Measurements from ENCODE around the gene AZIN2.

AZIN2 gene

DNA sequence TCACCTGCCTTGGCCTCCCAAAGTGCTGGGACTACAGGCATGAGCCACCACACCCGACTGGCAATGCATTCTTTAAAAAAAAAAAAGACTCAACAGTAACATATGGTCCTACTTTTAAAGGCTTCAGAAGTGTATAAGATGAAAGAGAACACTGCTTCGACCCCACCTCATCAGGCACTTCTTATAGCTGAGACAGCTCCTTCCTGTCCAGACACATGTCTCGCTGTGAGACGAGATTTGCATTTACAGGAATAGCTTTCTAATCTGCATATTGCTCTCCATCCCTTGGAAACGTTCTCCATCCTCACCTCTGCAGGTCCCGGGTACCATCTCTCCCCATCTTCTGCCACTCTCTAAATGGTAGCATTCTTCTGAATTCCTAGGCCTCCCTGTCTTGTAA is 6.7 kb downstream of the AZIN2 start:
- no peaks in the 10 kb centered on the region for H3K4me1 ChIP-seq (ENCODE audit: control insufficient read depth, insufficient read depth, low read length)
- H3K9ac ChIP-seq (ENCODE audit: low read depth, low read length), result no peak overlapping the region
- no peak overlapping the region for H3K4me3 ChIP-seq (ENCODE audit: low read depth, low read length)
- H3K36me3 ChIP-seq (ENCODE audit: control insufficient read depth, insufficient read depth, low read length), result no peaks in the 10 kb centered on the region
- peaks cover 32% of the 10 kb centered on the region for H3K27me3 ChIP-seq (ENCODE audit: control insufficient read depth, insufficient read depth, low read length)
- H3K9me3 ChIP-seq (ENCODE audit: control insufficient read depth, insufficient read depth, low read length), result no peaks in the 10 kb centered on the region

DNA sequence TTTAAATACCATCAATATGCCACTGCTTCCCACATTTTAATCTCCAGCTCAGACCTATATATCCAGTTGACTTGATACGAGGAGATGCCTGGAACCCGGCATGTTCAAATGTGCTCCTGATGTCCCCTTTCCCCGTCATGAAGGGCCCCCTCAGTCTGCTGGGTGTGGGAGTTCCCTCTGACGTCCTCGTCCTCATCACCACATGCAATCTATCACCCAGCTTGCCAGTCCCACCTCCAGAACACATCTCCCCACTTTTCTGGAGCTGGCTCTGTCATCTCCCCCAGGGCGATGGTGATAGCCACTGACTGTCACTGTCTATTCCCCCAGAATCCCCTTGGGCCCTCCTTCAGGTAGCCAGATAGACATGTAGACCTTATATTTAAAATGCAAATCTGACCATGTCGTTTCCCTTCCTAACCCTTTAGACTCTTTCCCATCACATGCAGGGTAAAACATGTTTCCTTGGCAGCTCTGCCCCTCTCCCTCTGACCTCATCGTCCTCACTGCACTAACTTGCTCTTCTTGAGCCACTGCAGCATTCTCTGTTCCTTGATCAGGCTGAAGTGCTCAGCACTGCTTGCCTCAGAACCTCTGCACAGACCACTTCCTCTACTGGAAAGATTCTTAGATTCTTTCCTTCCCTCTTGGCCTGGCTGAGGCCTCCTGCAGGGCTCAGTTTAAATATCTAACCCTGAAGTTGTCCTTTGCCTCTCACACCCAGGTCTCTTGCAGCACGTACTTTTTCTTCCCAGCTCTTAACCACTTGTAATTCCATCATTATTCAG is 7.4 kb downstream of the AZIN2 start:
- H3K36me3 ChIP-seq (ENCODE audit: control insufficient read depth, insufficient read depth, low read length), result no peaks in the 10 kb centered on the region
- no peak overlapping the region for H3K4me3 ChIP-seq (ENCODE audit: low read depth, low read length)

DNA sequence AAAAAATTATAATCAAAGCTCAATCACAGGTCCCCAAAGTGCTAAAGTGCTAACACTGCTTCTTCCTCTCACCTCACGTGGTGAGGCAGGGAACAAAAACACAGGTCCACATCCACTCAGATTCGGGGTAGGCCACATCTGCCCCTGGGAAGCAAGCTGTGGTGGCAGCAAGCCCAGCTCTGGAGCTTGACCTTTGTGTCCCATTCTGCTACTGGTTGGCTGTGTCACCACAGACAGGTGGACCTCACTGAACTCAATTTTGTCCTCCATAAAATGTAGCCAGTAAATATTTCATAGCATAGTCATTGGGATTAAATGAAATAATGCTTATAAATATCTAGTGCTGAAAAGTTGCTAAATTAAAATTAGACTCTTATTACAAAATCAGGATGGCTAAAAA is 8.5 kb downstream of the AZIN2 start:
- no peaks in the 10 kb centered on the region for H3K36me3 ChIP-seq (ENCODE audit: control insufficient read depth, insufficient read depth, low read length)
- H3K4me3 ChIP-seq (ENCODE audit: low read depth, low read length), result no peak overlapping the region
- H3K27me3 ChIP-seq (ENCODE audit: control insufficient read depth, insufficient read depth, low read length), result peaks cover 16% of the 10 kb centered on the region
- no peaks in the 10 kb centered on the region for H3K4me1 ChIP-seq (ENCODE audit: control insufficient read depth, insufficient read depth, low read length)
- no peak overlapping the region for H3K9ac ChIP-seq (ENCODE audit: low read depth, low read length)
- no peaks in the 10 kb centered on the region for H3K9me3 ChIP-seq (ENCODE audit: control insufficient read depth, insufficient read depth, low read length)

More for the DNA sequence above, 7.4 kb downstream of the AZIN2 start:
- no peaks in the 10 kb centered on the region for H3K9me3 ChIP-seq (ENCODE audit: control insufficient read depth, insufficient read depth, low read length)
- peaks cover 26% of the 10 kb centered on the region for H3K27me3 ChIP-seq (ENCODE audit: control insufficient read depth, insufficient read depth, low read length)
- H3K9ac ChIP-seq (ENCODE audit: low read depth, low read length), result no peak overlapping the region
- H3K4me1 ChIP-seq (ENCODE audit: control insufficient read depth, insufficient read depth, low read length), result no peaks in the 10 kb centered on the region

DNA sequence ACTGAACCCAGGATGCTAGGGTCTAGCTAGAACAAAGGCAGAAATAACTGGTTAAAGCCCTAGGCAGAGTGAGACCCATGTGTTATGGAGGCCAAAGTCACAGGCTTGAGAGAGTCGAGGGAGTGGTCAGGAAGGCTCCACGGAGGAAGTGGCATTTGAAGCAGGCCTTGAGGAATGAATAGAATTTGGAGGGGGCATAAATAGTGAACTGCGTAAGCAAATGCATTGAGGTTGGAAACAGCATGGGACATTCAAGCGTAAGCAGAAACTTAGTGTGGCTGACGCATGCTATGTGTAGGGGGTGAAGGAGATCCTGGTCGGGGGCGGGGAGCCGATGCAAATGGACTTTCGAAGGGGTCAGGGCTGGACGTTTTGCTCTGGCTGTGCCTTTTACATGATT is 11.5 kb downstream of the AZIN2 start:
- Histone ChIP-seq H3K36me3 (ENCODE audit: control insufficient read depth, insufficient read depth, low read length) (no peaks in the 10 kb centered on the region), H3K9ac (ENCODE audit: low read depth, low read length) (no peak overlapping the region), H3K4me3 (ENCODE audit: low read depth, low read length) (no peak overlapping the region), H3K4me1 (ENCODE audit: control insufficient read depth, insufficient read depth, low read length) (no peaks in the 10 kb centered on the region), H3K27me3 (ENCODE audit: control insufficient read depth, insufficient read depth, low read length) (no peaks in the 10 kb centered on the region), H3K9me3 (ENCODE audit: control insufficient read depth, insufficient read depth, low read length) (no peaks in the 10 kb centered on the region)

DNA sequence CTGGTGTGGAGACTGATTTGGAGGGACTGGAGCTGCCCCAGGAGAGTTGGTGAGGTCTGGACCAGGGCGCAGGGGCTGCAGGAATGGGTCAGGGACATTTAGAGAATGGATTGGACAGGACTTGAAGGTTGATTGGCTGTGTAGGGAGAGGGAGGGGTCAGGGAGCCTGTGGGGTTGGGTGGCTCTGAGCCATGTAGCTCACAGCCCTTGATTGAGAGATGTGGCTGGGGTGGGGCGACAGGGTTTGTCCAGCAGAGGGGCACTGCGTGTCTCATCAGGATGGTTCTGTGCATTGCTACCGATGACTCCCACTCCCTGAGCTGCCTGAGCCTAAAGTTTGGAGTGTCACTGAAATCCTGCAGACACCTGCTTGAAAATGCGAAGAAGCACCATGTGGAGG is 12.1 kb downstream of the AZIN2 start:
- Histone ChIP-seq H3K4me1 (ENCODE audit: control insufficient read depth, insufficient read depth, low read length) (no peaks in the 10 kb centered on the region), H3K4me3 (ENCODE audit: low read depth, low read length) (no peak overlapping the region), H3K9ac (ENCODE audit: low read depth, low read length) (no peak overlapping the region), H3K9me3 (ENCODE audit: control insufficient read depth, insufficient read depth, low read length) (no peaks in the 10 kb centered on the region), H3K36me3 (ENCODE audit: control insufficient read depth, insufficient read depth, low read length) (no peaks in the 10 kb centered on the region), H3K27me3 (ENCODE audit: control insufficient read depth, insufficient read depth, low read length) (no peaks in the 10 kb centered on the region)

DNA sequence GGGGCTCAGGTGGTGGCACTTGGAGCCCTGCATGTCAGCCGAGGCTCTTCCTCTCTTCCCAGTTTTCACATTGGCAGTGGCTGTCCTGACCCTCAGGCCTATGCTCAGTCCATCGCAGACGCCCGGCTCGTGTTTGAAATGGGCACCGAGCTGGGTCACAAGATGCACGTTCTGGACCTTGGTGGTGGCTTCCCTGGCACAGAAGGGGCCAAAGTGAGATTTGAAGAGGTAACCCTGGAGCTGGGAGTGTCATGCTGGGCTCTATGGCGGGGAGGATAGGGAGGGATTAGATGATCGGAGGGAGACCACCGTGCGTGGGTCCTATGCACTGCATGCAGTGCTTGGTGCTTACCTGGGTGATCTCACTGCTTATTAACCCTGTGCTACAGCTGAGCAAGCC is 13.5 kb downstream of the AZIN2 start:
- H3K27me3 ChIP-seq (ENCODE audit: control insufficient read depth, insufficient read depth, low read length), result no peaks in the 10 kb centered on the region
- H3K9ac ChIP-seq (ENCODE audit: low read depth, low read length), result no peak overlapping the region
- no peaks in the 10 kb centered on the region for H3K9me3 ChIP-seq (ENCODE audit: control insufficient read depth, insufficient read depth, low read length)

DNA sequence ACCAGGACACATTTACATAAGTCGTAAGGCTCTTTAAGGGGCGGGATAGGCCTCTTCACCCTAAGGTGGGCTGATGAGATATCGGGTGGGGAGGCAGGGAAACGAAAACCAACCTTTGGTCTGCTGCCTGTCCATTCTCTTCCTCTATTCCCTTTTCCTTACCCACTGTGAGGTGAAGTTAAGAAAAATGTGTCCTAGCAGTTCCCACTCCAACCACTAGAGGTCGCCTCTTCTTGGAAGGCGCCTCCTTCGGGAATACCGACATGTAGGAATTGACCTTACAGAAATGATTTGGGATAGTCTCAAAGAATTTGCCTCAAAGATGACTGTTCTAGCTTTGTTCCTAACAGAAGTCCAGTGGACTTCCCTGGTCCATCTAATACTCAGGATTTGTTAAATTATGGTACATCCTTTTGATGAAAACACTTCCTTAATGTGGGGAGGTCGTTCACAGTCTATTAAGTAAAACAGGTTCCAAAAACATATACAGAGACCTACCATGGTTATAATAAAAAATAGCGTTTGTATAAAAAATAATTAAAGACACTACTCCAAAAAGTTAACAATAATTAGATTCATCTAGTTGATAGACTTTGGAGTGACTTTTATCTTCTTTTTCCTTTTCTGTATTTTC is 14.1 kb downstream of the AZIN2 start:
- H3K9ac ChIP-seq (ENCODE audit: low read depth, low read length), result no peak overlapping the region
- H3K4me3 ChIP-seq (ENCODE audit: low read depth, low read length), result no peak overlapping the region
- no peaks in the 10 kb centered on the region for H3K27me3 ChIP-seq (ENCODE audit: control insufficient read depth, insufficient read depth, low read length)
- H3K36me3 ChIP-seq (ENCODE audit: control insufficient read depth, insufficient read depth, low read length), result no peaks in the 10 kb centered on the region
- no peaks in the 10 kb centered on the region for H3K9me3 ChIP-seq (ENCODE audit: control insufficient read depth, insufficient read depth, low read length)
- H3K4me1 ChIP-seq (ENCODE audit: control insufficient read depth, insufficient read depth, low read length), result no peaks in the 10 kb centered on the region

More for the DNA sequence above, 13.5 kb downstream of the AZIN2 start:
- Histone ChIP-seq H3K4me1 (ENCODE audit: control insufficient read depth, insufficient read depth, low read length) (no peaks in the 10 kb centered on the region), H3K4me3 (ENCODE audit: low read depth, low read length) (no peak overlapping the region), H3K36me3 (ENCODE audit: control insufficient read depth, insufficient read depth, low read length) (no peaks in the 10 kb centered on the region)

DNA sequence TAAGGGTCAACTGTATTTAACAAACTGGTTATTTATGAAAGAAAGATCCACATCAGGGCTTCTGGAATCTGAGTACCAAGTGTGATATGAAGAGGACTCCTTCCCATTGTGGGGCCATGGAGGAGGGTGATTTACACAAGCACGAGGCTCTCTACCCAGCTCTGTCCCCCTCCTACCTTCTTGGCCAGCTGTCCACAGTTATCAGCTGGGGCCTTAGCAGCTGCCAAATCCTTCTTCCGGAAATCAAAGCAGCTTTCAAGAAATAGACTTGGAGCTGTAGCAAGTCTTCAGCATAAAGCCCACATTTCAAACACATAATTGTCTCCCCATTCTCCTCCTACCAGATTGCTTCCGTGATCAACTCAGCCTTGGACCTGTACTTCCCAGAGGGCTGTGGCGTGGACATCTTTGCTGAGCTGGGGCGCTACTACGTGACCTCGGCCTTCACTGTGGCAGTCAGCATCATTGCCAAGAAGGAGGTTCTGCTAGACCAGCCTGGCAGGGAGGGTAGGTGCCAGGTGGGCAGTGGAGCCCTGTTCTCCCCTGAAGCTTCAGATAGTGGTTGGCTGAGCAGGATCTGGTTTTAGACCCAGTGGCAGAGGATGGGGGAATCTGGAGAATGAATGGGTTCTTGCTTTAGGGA is 15.5 kb downstream of the AZIN2 start:
- Histone ChIP-seq H3K4me1 (ENCODE audit: control insufficient read depth, insufficient read depth, low read length) (no peaks in the 10 kb centered on the region), H3K9ac (ENCODE audit: low read depth, low read length) (no peak overlapping the region), H3K9me3 (ENCODE audit: control insufficient read depth, insufficient read depth, low read length) (no peaks in the 10 kb centered on the region), H3K27me3 (ENCODE audit: control insufficient read depth, insufficient read depth, low read length) (no peaks in the 10 kb centered on the region), H3K4me3 (ENCODE audit: low read depth, low read length) (no peak overlapping the region), H3K36me3 (ENCODE audit: control insufficient read depth, insufficient read depth, low read length) (no peaks in the 10 kb centered on the region)

DNA sequence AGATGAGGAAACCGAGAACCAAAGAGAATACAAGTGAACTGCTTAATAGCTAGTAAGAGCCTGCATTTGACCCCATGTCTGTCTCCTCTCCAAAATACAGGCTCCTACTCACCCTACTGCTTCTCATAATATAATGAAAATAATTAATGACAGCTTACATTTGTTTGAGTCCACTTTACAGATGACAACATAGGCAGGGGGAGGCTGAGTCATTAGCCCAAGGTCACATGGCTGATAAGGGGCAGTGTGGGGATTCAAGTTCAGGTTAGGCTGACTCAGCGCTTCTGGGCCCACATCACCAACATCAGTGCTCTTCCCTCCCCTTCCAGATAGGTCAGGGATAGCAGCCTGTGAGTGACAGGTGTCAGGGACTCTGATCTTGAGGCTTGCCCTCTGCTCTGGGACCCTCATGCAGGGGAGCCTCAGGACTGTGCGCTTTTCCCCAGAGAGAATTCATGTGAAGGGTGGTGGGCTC is 16.2 kb downstream of the AZIN2 start:
- no peaks in the 10 kb centered on the region for H3K9me3 ChIP-seq (ENCODE audit: control insufficient read depth, insufficient read depth, low read length)
- no peaks in the 10 kb centered on the region for H3K4me1 ChIP-seq (ENCODE audit: control insufficient read depth, insufficient read depth, low read length)
- no peak overlapping the region for H3K4me3 ChIP-seq (ENCODE audit: low read depth, low read length)
- H3K36me3 ChIP-seq (ENCODE audit: control insufficient read depth, insufficient read depth, low read length), result no peaks in the 10 kb centered on the region
- H3K27me3 ChIP-seq (ENCODE audit: control insufficient read depth, insufficient read depth, low read length), result no peaks in the 10 kb centered on the region
- H3K9ac ChIP-seq (ENCODE audit: low read depth, low read length), result no peak overlapping the region

DNA sequence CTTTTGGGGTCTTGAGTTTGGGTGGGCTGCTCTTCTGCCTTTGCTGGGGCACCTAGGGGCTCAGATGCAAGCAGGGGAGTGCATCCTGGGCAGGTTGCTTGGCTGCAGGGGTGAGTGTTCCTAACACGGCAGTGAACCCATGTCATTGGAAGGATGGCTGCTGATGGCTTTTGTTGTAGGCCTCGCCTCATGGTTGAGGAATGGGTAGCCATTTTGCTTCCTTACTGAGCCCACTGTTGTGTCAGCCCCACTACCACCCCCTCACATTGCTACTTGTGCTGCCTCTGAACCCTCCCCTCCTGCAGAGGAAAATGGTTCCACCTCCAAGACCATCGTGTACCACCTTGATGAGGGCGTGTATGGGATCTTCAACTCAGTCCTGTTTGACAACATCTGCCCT is 16.8 kb downstream of the AZIN2 start:
- Histone ChIP-seq H3K4me1 (ENCODE audit: control insufficient read depth, insufficient read depth, low read length) (no peaks in the 10 kb centered on the region), H3K4me3 (ENCODE audit: low read depth, low read length) (no peak overlapping the region), H3K27me3 (ENCODE audit: control insufficient read depth, insufficient read depth, low read length) (no peaks in the 10 kb centered on the region), H3K9me3 (ENCODE audit: control insufficient read depth, insufficient read depth, low read length) (no peaks in the 10 kb centered on the region), H3K9ac (ENCODE audit: low read depth, low read length) (no peak overlapping the region), H3K36me3 (ENCODE audit: control insufficient read depth, insufficient read depth, low read length) (no peaks in the 10 kb centered on the region)

DNA sequence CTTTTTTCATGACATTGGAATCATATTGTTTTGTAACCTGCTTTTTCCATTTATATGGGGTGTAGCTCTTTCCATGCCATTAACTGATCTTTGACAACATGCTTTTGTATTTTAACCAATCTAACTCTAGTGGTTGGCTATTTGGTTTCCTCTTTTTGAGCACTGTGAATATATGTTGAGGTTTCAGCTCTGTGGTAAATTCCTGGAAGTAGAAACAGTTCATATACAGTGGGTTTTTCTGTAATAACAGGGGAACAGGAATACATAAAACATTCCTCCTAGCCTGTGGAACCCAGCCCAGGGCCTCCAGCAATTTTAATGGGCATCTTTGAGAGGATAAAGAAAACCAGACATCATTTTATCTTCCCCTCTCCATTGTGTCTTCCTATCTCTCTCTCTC is 17.4 kb downstream of the AZIN2 start:
- H3K27me3 ChIP-seq (ENCODE audit: control insufficient read depth, insufficient read depth, low read length), result no peaks in the 10 kb centered on the region
- H3K4me3 ChIP-seq (ENCODE audit: low read depth, low read length), result no peak overlapping the region
- no peaks in the 10 kb centered on the region for H3K9me3 ChIP-seq (ENCODE audit: control insufficient read depth, insufficient read depth, low read length)
- no peak overlapping the region for H3K9ac ChIP-seq (ENCODE audit: low read depth, low read length)
- H3K4me1 ChIP-seq (ENCODE audit: control insufficient read depth, insufficient read depth, low read length), result no peaks in the 10 kb centered on the region
- H3K36me3 ChIP-seq (ENCODE audit: control insufficient read depth, insufficient read depth, low read length), result no peaks in the 10 kb centered on the region

Data from iPS-15b (cell line).